Ectodermal cell (in vitro differentiated cells): ENCODE results near the gene LRRC10.
"Not testable (repeated sequence)": the region's sequence is repeated elsewhere in the genome, so short reads cannot be mapped to it uniquely, and the experiment has no call there.

Experiments used
- H3K27ac ChIP-seq: 2 replicates; pipeline ENCODE4 v1.7.0; 2013; ENCODE audit warnings: mild to moderate bottlenecking, low read depth, low read length; ENCODE audit not compliant: insufficient read depth, poor library complexity, severe bottlenecking
- H3K27me3 ChIP-seq: 2 replicates; pipeline ENCODE4 v1.7.0; 2013; ENCODE audit warnings: mild to moderate bottlenecking, low read length; ENCODE audit not compliant: insufficient read depth, control insufficient read depth, poor library complexity, severe bottlenecking
- H3K36me3 ChIP-seq: one replicate; pipeline ENCODE4 v1.7.0; 2013; ENCODE audit warnings: low read length; ENCODE audit not compliant: control insufficient read depth, insufficient read depth
- H3K4me1 ChIP-seq: one replicate; pipeline ENCODE4 v1.7.0; 2013; ENCODE audit warnings: low read length; ENCODE audit not compliant: control insufficient read depth, insufficient read depth
- H3K4me3 ChIP-seq: 2 replicates; pipeline ENCODE4 v1.7.0; 2013; ENCODE audit warnings: low read depth, low read length, control low read depth; ENCODE audit not compliant: insufficient read depth
- H3K9me3 ChIP-seq: 2 replicates; pipeline ENCODE4 v1.7.0; 2013; ENCODE audit warnings: mild to moderate bottlenecking, low read length, moderate library complexity; ENCODE audit not compliant: control insufficient read depth
- WGBS, 2 experiments: methylation state at CpG; one replicate each; pipeline ENCODE4 v1.1.7; 2013; ENCODE audit warnings: missing lambda C conversion rate in 2 of 2; 5-methylcytosine and 5-hydroxymethylcytosine counted together

LRRC10 gene

DNA sequence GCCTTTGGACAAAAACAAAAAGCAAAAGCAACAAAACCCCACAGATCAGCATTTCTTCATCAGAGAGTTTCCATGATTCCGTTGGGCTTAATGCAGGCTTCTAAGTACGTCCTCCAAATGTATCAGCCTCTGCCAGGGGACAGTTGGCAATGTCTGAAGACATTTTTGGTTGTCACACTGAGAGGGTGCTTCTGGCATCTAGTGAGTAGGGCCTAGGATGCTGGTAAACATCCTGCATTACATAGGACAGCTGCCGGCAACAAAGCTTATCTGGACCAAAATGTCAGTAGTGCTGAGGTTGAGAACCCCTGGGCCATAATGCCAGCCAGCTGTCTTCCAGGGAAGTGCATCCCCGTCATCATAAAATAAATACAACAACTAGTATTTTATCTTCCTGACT is 9.4 kb upstream of the LRRC10 start:
- Histone ChIP-seq H3K4me1 (no peaks in the 10 kb centered on the region), H3K36me3 (no peaks in the 10 kb centered on the region), H3K9me3 (no peaks in the 10 kb centered on the region), H3K4me3 (no peak overlapping the region), H3K27me3 (no peaks in the 10 kb centered on the region), H3K27ac (no peak overlapping the region)
- WGBS, 2 experiments: 89 to 96% methylated on average over 3 to 4 of the region's 4 CpGs

GRCh38 chr12:69619050-69619449 is 8.3 kb upstream of the LRRC10 start:
- Histone ChIP-seq H3K4me3 (no peak overlapping the region), H3K27ac (no peak overlapping the region), H3K36me3 (no peaks in the 10 kb centered on the region), H3K9me3 (no peaks in the 10 kb centered on the region), H3K27me3 (no peaks in the 10 kb centered on the region), H3K4me1 (no peaks in the 10 kb centered on the region)
- 83 to 88% methylated on average over 6 of the region's 6 CpGs for WGBS, 2 experiments

DNA sequence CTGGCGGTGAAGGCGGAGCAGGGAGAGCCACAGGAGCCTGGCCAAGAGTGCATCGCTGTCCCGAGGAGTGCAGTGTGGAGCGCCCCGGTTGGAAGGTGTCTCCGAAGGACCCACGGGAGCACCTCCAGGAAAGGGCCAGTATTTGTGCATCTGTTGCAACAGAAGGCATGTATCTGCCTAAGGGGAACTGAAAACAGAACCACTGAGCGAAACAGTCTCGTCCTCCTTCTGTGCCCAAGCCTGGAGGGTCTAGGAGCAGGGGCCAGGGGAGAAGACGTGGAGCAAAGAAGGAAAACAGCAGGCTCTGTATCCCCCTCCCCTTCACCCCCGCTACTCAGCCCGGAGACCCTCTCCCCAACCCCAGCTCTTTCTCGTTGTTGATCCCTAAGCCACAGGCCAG is 5.3 kb upstream of the LRRC10 start:
- no peaks in the 10 kb centered on the region for H3K27me3 ChIP-seq
- H3K27ac ChIP-seq: no peak overlapping the region
- no peak overlapping the region for H3K4me3 ChIP-seq
- no peaks in the 10 kb centered on the region for H3K36me3 ChIP-seq
- H3K9me3 ChIP-seq: no peaks in the 10 kb centered on the region
- H3K4me1 ChIP-seq: no peaks in the 10 kb centered on the region
- WGBS, 2 experiments: 90 to 91% methylated on average over 11 to 12 of the region's 14 CpGs

- Histone ChIP-seq H3K4me1 (no peaks in the 10 kb centered on the region), H3K4me3 (no peak overlapping the region), H3K27ac (no peak overlapping the region), H3K9me3 (no peaks in the 10 kb centered on the region), H3K27me3 (no peaks in the 10 kb centered on the region), H3K36me3 (no peaks in the 10 kb centered on the region)
Observed at GRCh38 chr12:69613351-69613750, 2.6 kb upstream of the LRRC10 start.

GRCh38 chr12:69610126-69610525 is 581 bp downstream of the LRRC10 start:
- Histone ChIP-seq H3K9me3 (no peaks in the 10 kb centered on the region), H3K36me3 (no peaks in the 10 kb centered on the region), H3K4me1 (no peaks in the 10 kb centered on the region), H3K4me3 (no peak overlapping the region), H3K27ac (no peak overlapping the region), H3K27me3 (no peaks in the 10 kb centered on the region)
- WGBS, 2 experiments: 94% methylated on average over 15 of the region's 15 CpGs

DNA sequence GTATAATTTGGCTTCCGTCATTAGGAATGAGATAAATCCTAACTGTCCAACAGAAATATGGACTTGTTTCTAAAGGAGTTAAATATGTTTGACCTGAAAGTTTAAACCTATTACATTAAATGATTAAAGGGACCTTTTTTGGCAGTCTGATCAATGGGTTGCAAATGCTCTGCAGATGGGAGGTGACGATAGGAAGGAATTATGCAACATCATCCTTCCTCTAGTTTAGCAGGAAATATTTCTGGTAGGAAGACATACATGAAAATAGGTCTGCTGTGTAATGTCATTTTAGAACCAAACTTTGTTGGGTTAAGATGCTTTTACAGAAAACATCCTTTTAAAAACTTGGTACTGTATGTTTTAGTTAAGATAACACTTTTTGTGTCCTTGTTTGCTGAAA is 2.6 kb downstream of the LRRC10 start:
- no peaks in the 10 kb centered on the region for H3K4me1 ChIP-seq
- H3K27ac ChIP-seq: no peak overlapping the region
- H3K4me3 ChIP-seq: no peak overlapping the region
- no peaks in the 10 kb centered on the region for H3K27me3 ChIP-seq
- H3K9me3 ChIP-seq: no peaks in the 10 kb centered on the region
- WGBS, 2 experiments: 87 to 94% methylated on average over 2 of the region's 2 CpGs
- H3K36me3 ChIP-seq: peaks cover 2% of the 10 kb centered on the region

DNA sequence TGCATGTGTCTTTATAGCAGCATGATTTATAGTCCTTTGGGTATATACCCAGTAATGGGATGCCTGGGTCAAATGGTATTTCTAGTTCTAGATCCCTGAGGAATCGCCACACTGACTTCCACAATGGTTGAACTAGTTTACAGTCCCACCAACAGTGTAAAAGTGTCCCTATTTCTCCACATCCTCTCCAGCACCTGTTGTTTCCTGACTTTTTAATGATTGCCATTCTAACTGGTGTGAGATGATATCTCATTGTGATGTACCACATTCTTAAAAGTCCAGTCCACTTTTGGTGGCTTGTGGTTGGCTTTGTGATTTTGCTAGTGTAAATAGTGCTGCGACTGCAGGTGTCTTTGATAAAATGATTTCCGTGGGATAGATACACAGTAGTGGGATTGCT is 6.4 kb downstream of the LRRC10 start:
- not testable (repeated sequence) for H3K9me3 ChIP-seq, H3K4me3 ChIP-seq, H3K4me1 ChIP-seq, H3K27ac ChIP-seq, H3K27me3 ChIP-seq
- WGBS, 2 experiments: 77 to 83% methylated on average over 2 of the region's 3 CpGs
- H3K36me3 ChIP-seq: peaks cover 18% of the 10 kb centered on the region

GRCh38 chr12:69603556-69603955 is 7.2 kb downstream of the LRRC10 start:
- H3K4me1 ChIP-seq, H3K4me3 ChIP-seq, H3K27ac ChIP-seq, H3K9me3 ChIP-seq, H3K27me3 ChIP-seq: not testable (repeated sequence)
- WGBS, 2 experiments: 95 to 96% methylated on average over 4 of the region's 6 CpGs
- H3K36me3 ChIP-seq: peaks cover 24% of the 10 kb centered on the region

DNA sequence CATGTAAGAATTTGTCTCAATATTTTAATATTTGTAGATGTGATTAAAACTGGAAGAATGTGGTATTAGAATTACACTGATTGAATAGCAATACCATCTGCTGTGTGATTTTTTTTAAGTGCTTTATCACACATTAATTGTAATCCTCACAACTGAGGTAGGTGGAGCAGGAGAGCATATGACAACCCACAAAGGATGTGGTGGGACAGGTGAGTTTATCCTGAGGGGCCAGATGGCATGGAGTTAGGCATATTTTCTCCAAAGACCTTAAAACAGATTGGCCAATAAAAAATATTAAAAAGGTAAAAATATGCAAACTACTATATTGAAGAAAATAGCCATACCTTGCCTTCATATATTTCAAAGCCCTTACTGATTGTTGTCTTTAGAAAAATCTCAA is 7.8 kb downstream of the LRRC10 start:
- Histone ChIP-seq H3K27ac (no peak overlapping the region), H3K4me1 (no peaks in the 10 kb centered on the region), H3K27me3 (no peaks in the 10 kb centered on the region), H3K36me3 (peaks cover 29% of the 10 kb centered on the region), H3K4me3 (no peak overlapping the region), H3K9me3 (no peaks in the 10 kb centered on the region)

DNA sequence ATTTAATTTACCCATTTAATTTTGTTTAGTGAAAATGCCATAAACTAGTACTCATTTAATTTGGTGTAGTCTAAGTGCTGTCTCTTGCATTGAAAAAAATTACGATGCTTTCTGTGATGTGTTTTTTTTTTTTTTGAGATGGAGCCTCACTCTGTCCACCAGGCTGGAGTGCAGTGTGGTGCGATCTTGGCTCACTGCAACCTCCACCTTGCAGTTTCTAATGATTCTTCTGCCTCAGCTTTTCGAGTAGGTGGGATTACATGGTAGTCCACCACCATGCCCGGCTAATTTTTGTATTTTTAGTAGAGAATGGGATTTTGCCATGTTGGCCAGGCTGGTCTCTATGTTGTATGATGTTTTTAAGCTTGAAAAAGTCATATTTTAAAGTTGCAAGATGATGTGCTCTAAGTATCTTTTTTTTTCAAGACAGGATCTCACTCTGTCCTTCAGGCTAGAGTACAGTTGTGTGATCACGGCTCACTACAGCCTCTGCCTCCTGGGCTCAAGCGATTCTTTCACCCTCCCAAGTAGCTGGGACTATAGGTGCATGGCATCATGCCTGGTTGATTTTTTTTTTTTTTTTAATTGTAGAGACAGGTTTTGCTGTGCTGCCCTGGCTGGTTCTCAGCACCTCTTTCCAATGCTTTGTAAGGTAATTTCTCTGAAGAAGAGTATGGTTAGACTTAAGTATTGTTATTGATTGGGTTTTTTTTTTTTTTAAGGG is 8.6 kb downstream of the LRRC10 start:
- Histone ChIP-seq H3K36me3 (peaks cover 36% of the 10 kb centered on the region), H3K4me1 (no peaks in the 10 kb centered on the region), H3K4me3 (no peak overlapping the region), H3K27ac (no peak overlapping the region), H3K27me3 (no peaks in the 10 kb centered on the region), H3K9me3 (no peaks in the 10 kb centered on the region)
- WGBS, 2 experiments: 93 to 96% methylated on average over 6 of the region's 6 CpGs

DNA sequence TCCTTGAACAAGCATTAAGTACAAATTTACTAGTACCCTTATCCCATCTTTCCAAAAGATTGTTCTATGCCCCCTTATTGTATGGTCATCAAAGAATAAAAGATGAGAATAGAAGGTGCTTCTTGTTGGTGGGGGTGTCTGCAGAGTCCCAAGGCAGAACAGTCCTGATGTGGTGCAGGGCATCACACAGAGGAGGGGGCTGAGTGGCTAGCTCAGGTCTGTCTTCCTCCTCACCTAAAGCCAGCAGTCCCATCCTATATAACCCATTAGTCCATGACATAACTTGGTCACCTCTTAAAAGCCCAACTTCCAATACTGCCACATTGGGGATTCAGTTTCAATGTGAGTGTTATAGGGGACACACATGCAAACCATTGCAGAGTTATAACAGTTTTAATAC is 9.9 kb downstream of the LRRC10 start:
- H3K4me3 ChIP-seq: no peak overlapping the region
- no peaks in the 10 kb centered on the region for H3K27me3 ChIP-seq
- peaks cover 43% of the 10 kb centered on the region for H3K36me3 ChIP-seq
- no peaks in the 10 kb centered on the region for H3K9me3 ChIP-seq
- no peaks in the 10 kb centered on the region for H3K4me1 ChIP-seq
- H3K27ac ChIP-seq: no peak overlapping the region
